ENCODE measurements around the gene LINC01488.

LINC01488 gene

GRCh38 chr11:69479591-69480271 is 1.7 kb upstream of the LINC01488 start:
- DNase-seq (ENCODE audit: low read depth): no peak

- no peak for DNase-seq (ENCODE audit: low read depth)
These were observed 693 bp upstream of the LINC01488 start for GRCh38 chr11:69480547-69481392.

- no peak for DNase-seq (ENCODE audit: low read depth)
These were observed 859 bp downstream of the LINC01488 start for GRCh38 chr11:69482322-69482721.

- no peak for DNase-seq (ENCODE audit: low read depth)
These were observed 1.7 kb downstream of the LINC01488 start for GRCh38 chr11:69483170-69483569.

GRCh38 chr11:69483691-69484426 is 2.4 kb downstream of the LINC01488 start:
- no peak for DNase-seq (ENCODE audit: low read depth)

- no peak for DNase-seq (ENCODE audit: low read depth)
These were observed 3.2 kb downstream of the LINC01488 start for GRCh38 chr11:69484427-69485259.

- DNase-seq (ENCODE audit: low read depth): no peak
These were observed 4.0 kb downstream of the LINC01488 start for GRCh38 chr11:69485337-69486041.

GRCh38 chr11:69486056-69486772 is 4.8 kb downstream of the LINC01488 start:
- DNase-seq (ENCODE audit: low read depth): no peak

GRCh38 chr11:69486773-69487291 is 5.4 kb downstream of the LINC01488 start:
- DNase-seq (ENCODE audit: low read depth): no peak

- DNase-seq (ENCODE audit: low read depth): no peak
These were observed 5.9 kb downstream of the LINC01488 start for GRCh38 chr11:69487391-69487790.

- DNase-seq (ENCODE audit: low read depth): no peak
These were observed 6.5 kb downstream of the LINC01488 start for GRCh38 chr11:69487849-69488542.

GRCh38 chr11:69488543-69488940 is 7.1 kb downstream of the LINC01488 start:
- no peak for DNase-seq (ENCODE audit: low read depth)

GRCh38 chr11:69489031-69489745 is 7.7 kb downstream of the LINC01488 start:
- no peak for DNase-seq (ENCODE audit: low read depth)

- DNase-seq (ENCODE audit: low read depth): no peak
These were observed 8.4 kb downstream of the LINC01488 start for GRCh38 chr11:69489746-69490365.

GRCh38 chr11:69490516-69490915 is 9.1 kb downstream of the LINC01488 start:
- no peak for DNase-seq (ENCODE audit: low read depth)

GRCh38 chr11:69491071-69492031 is 9.9 kb downstream of the LINC01488 start:
- DNase-seq (ENCODE audit: low read depth): no peak

All from stimulated activated CD8-positive, alpha-beta memory T cell treated with anti-CD3 and anti-CD28 coated beads, Interleukin-12 subunit alpha, Interleukin-12 subunit beta, amount 100 ng/mL, for 1 hour (primary cell).